Activated effector memory CD4-positive, alpha-beta T cell treated with anti-CD3 and anti-CD28 coated beads, Interleukin-2, amount 50 U/mL, for 16 hours (primary cell): Measurements from ENCODE around the gene S1PR3.

Experiments used
- DNase-seq: peaks from one replicate; pipeline ENCODE4 v3.0.0-alpha.2; 2020

S1PR3 gene

DNA sequence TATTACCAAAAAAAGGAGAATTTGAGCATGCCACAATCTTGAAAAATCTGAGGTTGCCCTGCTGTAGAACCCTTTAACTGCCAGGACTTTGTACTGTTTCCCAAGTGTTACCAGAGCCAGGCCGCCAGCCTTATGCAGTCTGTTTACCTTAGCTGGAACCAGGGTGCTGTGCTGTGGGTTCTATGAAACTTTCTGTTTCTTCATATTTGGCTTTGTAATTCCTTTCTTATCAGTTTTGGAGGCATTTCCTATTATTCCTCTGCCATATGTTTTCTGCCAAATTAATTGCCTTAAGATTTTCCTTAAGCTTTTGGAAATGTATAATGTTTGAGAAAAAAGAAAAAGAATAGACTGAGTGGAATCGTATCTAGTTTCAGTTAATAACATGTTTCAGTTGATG is 2.1 kb downstream of the S1PR3 start:
- no peak for DNase-seq

DNA sequence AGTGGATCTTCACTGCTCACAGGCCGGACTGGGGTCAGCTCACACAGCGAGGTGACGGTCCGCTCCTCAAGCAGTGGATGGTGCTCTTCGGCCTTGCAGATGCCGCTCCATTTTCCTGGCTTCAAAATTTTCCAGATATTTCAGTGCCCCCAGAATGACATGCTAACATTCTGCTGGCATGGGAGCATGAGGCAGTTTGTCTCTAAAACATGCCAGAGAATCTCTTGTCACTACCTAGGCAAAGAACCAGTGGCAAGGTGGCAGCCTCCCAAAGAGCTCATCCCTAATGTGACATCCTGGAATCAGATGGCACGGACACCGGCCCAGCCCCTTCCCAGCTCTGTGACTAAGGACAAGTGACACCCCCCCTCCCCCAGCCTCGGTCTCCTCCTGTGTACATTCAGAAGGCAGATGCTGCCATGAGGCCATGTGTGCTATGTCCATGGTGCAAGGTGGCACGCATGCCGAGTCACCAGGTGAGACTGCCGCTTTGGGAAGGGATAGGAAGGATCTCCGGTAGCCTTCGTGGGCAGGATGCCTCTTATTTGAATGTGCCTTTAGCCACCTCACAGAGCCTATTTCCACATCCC is 2.7 kb downstream of the S1PR3 start:
- no peak for DNase-seq

GRCh38 chr9:88994469-88995199 is 3.4 kb downstream of the S1PR3 start:
- no peak for DNase-seq

DNA sequence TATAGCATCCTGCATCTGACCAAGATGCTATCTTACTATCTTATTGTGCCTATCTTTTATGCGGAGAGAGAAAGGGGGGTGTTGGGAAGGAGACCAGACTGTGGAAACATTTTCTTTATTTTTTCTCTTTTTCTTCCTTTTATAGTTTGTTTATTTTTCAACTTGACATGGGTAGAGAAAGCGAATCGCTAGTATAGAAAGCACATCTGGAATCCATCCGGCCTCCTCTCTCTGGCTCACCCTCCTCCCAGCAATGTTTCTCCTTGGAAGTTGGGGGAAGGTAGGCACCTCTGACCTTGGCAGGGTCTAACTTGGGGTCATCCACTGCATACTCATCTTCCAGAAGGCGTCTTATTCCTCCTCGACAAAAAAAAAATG is 3.9 kb downstream of the S1PR3 start:
- no peak for DNase-seq

DNA sequence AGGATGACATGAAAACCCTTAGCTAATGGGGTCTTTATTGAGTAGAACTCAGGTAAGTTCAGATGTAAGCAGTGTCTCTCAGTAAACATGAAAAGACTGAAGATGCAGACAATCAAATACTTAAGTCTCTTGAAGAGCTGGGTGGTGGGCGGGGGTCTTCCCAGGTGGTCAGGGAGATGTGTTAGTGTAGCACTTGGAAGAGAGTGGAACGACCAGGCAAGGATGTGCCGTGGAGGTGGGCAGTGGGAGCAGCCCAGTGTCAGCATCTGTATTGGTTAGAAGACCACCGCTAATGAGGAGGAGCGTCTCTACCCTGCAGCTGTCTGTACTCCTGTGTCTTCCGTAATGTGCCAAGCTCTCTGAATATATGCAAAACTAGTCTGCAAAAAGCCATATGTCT is 4.4 kb downstream of the S1PR3 start:
- no peak for DNase-seq

DNA sequence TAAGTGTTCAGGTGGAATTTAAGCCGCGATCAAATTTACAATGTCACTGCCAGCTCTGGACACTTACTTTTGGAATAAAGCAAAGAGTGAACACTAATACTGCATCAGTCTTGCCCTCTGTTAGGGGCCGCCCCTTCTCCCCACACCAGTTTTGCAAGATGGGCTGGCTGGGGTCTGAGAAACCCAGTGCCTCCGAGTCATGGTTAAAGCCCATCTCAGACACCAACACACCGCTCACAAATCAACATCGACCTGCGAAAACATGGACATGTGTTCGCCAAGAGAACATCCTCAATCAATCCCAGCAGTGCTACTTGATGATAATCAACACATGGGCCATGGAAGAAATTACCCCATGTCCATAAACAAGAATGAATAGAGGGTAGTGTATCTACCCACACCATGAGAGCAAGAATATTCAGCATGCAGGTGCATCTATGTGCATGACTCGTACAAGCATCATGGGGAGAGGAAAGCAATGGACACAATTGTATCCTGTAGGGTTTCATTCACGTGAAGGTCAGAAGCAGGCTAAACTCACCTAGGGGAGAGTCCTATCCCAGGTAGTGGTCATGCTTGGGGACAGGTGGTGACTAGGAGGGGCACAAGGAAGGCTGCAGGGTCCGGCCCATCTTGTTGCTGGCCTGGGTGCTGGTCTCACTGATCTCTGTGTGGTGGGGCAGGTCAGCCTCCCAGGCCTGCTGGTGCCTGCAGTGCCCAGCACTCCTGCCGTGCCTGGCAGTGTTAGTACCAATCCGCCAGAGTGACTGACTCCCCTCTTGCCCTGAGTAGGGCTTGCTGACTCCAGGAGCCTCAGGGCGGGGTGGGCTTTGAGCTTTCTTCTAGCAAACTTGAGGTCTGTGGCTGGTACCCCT is 5.0 kb downstream of the S1PR3 start:
- DNase-seq, result no peak

DNA sequence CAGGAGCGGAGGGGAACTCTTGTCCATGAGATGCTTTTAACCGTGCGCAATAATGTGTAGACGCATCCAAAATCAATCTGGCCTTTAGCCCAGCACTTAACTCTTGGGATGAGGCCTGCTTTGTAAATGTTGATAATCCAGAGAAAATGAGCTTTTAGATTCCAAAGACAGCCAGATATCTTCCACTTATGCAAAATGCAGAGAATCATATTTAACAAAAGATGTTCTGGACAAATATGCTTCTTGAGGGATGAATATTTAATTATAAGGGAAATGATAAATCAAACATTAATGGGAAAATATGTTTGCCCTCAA is 5.6 kb downstream of the S1PR3 start:
- DNase-seq, result no peak

GRCh38 chr9:88997646-88998045 is 6.4 kb downstream of the S1PR3 start:
- no peak for DNase-seq

- no peak for DNase-seq
Observed at GRCh38 chr9:88998503-88998902, 7.2 kb downstream of the S1PR3 start.

GRCh38 chr9:88998911-88999310 is 7.6 kb downstream of the S1PR3 start:
- DNase-seq, result no peak

- DNase-seq, result no peak
Observed at GRCh38 chr9:89000371-89000781, 9.1 kb downstream of the S1PR3 start.

GRCh38 chr9:89000973-89001916 is 10.0 kb downstream of the S1PR3 start:
- peak; percentile 87 for DNase-seq

GRCh38 chr9:89001917-89002540 is 10.8 kb downstream of the S1PR3 start:
- no peak for DNase-seq

DNA sequence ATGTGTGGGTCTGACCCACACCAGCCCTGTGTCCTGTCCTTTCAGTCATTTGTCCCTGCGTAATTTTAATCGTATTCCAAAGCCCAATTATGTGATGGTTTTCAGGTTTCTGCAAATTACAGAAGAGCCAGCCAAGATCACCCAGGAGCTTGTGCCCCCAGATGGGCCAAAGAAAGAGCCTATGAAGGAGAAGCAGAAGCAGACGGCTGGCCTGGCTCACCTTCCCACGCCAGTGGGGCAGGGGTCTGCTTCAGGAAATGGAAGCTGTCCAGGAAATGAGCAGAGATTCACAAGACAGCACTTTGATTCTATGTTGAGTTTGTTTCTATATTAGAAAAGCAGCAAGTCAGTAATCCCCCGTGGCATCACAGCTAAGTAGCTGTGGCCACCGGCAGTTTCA is 11.7 kb downstream of the S1PR3 start:
- no peak for DNase-seq

- no peak for DNase-seq
Observed at GRCh38 chr9:89005323-89005722, 14.1 kb downstream of the S1PR3 start.

DNA sequence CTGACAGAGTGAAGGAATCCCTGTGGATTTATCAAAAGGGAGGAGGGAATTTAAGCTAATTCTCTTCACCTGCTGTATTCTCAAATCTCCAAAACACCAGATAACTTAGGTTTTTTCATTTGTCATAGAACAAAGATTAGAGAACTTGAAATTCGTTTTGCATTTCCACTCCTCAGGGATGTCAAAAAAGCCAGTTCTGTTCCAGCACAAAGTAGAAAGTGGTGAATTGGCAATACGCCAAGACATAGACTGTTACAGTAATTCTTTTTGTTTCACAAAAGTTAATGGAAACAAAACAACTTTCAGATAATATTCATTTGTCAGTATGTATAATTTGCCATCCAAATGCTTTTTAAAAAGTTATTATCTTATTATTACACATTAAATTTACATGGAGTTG is 15.0 kb downstream of the S1PR3 start:
- no peak for DNase-seq

GRCh38 chr9:89006996-89007967 is 16.0 kb downstream of the S1PR3 start:
- no peak for DNase-seq

DNA sequence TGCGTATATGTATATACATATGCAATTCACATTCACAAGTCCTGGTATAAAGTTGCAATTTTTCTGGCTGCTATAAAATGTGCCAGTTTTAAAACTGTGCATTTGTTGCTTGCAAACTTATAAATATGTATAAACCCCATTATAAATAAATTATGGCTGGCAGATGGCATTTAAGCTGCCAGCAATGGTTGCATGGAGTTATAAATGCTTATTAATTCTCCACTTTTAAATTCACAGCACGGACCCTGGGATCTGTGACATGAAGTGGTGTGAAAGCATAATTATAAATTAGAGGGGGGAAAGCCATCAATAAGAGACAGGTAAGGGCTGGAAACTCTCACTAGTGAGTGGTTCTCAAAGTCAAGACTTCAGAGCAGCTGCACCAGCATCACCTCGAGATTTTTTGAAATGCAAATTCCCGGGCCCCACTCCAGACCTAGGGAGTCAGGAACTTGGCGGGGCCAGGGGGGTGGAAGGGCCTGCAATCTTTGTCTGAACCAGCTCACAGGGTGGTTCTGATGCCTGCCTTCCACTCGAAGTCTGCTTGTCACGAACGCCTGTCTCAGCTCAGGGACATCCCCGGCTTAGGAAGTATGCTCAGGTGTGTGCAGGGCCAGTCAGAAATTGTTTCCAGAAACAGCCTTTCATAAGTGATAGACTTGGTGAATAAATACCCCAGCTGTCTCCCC is 16.9 kb downstream of the S1PR3 start:
- DNase-seq, result no peak

GRCh38 chr9:89008744-89009545 is 17.7 kb downstream of the S1PR3 start:
- no peak for DNase-seq

- DNase-seq, result no peak
Observed at GRCh38 chr9:89009546-89009840, 18.2 kb downstream of the S1PR3 start.
